AG09309 (cell line): ENCODE measurements around the gene FRMD8.

Experiments
- DNase-seq: peaks from one replicate; pipeline ENCODE4 v3.0.0-alpha.2; 2010; ENCODE audit warnings: low read depth
- H3K4me3 ChIP-seq: 2 replicates; pipeline ENCODE4 v1.5.1; 2011; ENCODE audit warnings: mild to moderate bottlenecking, low read depth, low read length, moderate library complexity; ENCODE audit not compliant: control insufficient read depth
- TF ChIP-seq, protein P1 (sequence below): IDR thresholded peaks from 2 replicates; pipeline ENCODE4 v1.5.1; 2011; ENCODE audit warnings: mild to moderate bottlenecking, low read depth, low read length, inconsistent platforms; ENCODE audit not compliant: insufficient read depth, control insufficient read depth; ENCODE audit errors: missing control alignments

FRMD8 gene

GRCh38 chr11:65357856-65358356 is 28.5 kb upstream of the FRMD8 start:
- TF ChIP-seq, protein P1, sequence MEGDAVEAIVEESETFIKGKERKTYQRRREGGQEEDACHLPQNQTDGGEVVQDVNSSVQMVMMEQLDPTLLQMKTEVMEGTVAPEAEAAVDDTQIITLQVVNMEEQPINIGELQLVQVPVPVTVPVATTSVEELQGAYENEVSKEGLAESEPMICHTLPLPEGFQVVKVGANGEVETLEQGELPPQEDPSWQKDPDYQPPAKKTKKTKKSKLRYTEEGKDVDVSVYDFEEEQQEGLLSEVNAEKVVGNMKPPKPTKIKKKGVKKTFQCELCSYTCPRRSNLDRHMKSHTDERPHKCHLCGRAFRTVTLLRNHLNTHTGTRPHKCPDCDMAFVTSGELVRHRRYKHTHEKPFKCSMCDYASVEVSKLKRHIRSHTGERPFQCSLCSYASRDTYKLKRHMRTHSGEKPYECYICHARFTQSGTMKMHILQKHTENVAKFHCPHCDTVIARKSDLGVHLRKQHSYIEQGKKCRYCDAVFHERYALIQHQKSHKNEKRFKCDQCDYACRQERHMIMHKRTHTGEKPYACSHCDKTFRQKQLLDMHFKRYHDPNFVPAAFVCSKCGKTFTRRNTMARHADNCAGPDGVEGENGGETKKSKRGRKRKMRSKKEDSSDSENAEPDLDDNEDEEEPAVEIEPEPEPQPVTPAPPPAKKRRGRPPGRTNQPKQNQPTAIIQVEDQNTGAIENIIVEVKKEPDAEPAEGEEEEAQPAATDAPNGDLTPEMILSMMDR = no peak
- H3K4me3 ChIP-seq = no peak overlapping the region
- no peak for DNase-seq

GRCh38 chr11:65362320-65362931 is 24.0 kb upstream of the FRMD8 start:
- TF ChIP-seq, protein P1 = no peak
- DNase-seq = no peak
- no peak overlapping the region for H3K4me3 ChIP-seq

GRCh38 chr11:65362966-65363365 is 23.5 kb upstream of the FRMD8 start:
- TF ChIP-seq, protein P1 = no peak
- DNase-seq = no peak

DNA sequence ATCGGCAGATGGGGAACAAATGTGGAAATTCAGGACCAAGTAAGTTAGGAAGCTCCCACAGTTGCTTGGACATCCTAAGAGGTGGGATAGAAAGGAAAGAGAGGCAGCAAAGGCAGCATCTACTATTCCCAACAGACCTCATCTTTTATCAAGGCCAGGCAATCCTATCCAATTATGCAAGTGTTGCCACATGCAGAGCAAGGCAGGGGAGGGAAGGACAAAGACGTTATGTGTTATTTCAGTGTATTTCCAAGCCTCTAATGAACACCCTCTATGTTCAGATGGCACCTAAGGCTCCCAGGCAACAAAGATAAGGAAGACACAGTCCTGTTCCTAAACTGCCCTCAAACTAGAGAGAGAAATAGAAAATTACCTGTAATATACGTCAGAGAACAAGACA is 22.7 kb upstream of the FRMD8 start:
- no peak overlapping the region for H3K4me3 ChIP-seq
- no peak for DNase-seq
- TF ChIP-seq, protein P1 = no peak

More at GRCh38 chr11:65362966-65363365, 23.5 kb upstream of the FRMD8 start:
- no peak overlapping the region for H3K4me3 ChIP-seq

GRCh38 chr11:65366340-65366773 is 20.1 kb upstream of the FRMD8 start:
- peak; percentile 55 for DNase-seq
- TF ChIP-seq, protein P1 = peak; percentile 79

DNA sequence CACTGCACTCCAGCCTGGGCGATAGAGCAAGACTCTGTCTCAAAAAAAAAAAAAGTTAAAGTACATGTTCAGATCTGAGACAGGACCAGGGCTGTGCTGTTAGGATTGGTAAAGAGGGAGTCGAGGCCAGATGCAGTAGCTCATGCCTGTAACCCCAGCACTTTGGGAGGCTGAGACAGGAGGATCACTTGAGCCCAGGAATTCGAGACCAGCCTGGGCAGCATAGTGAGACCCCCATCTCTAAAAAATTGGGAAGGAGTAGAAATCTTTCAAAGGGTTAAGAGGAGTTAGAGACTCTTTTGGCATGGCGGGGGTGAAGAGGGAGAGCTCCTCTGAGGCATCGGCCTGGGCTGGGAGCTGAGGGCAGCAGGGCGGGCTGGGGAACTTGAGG is 15.8 kb upstream of the FRMD8 start:
- TF ChIP-seq, protein P1 = no peak

More at GRCh38 chr11:65366340-65366773, 20.1 kb upstream of the FRMD8 start:
- no peak overlapping the region for H3K4me3 ChIP-seq

More for the DNA sequence above, 15.8 kb upstream of the FRMD8 start:
- H3K4me3 ChIP-seq = no peak overlapping the region
- DNase-seq = no peak
